ENCODE measurements around the gene PEA15.

- no peak for TF ChIP-seq ZFP30 (CRISPR knock-in tag; IDR thresholded peaks at IDR 0.05)
- TF ChIP-seq ARNTL (CRISPR knock-in tag; IDR thresholded peaks at IDR 0.05; ENCODE audit: borderline replicate concordance, low read depth) = no peak
- TF ChIP-seq ZFP3 (CRISPR knock-in tag; IDR thresholded peaks at IDR 0.05) = no peak
Observed at GRCh38 chr1:160219062-160219929, 14.1 kb downstream of the PEA15 start.
